A375 (cell line): ENCODE results near the gene DMRTA1. TPM values are rescaled to one million over a fixed set of nuclear protein-coding genes. Genes with fewer than 3 reads are reported as not detected.

Experiments
- total RNA-seq: library from RNA; depleted of rRNA; stranded (reverse); fragments of >200 nt; shearing (Covaris generic); gene quantifications from 2 replicates; pipeline ENCODE4 v1.2.3, GENCODE V29; 2014; rRNA removed

The DMRTA1 gene, protein sequence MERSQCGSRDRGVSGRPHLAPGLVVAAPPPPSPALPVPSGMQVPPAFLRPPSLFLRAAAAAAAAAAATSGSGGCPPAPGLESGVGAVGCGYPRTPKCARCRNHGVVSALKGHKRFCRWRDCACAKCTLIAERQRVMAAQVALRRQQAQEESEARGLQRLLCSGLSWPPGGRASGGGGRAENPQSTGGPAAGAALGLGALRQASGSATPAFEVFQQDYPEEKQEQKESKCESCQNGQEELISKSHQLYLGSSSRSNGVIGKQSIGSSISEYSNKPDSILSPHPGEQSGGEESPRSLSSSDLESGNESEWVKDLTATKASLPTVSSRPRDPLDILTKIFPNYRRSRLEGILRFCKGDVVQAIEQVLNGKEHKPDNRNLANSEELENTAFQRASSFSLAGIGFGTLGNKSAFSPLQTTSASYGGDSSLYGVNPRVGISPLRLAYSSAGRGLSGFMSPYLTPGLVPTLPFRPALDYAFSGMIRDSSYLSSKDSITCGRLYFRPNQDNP
- 11.7 and 12.2 TPM in 2 replicates for total RNA-seq

DNA sequence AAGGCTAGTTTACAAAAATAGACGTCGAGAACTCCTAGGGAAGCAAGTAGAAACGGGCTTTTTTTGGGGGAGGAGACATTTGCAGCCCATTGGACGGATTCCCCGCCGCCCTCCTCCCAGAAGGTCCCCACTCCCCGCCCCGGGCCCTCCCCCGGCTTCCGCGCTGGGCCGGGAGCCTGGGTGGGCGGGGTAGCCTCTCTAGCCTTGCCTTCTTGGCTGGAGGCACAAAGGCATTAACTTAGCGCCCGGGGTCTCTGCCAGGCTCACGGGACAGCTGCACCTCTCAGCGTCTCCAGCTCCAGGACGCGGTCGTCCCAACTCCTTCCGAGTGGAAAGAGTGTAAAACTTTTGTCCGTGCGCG is at the start of gene DMRTA1:
TSS of gene DMRTA1 (plus strand) at position 236 of the 361 bp plus-strand sequence. CDS start 242 bp downstream, outside the sequence.

